Esophagus squamous epithelium (tissue), 5 donors: ENCODE measurements around the gene UCHL3. TPM values are rescaled to one million over a fixed set of nuclear protein-coding genes. Genes with fewer than 3 reads are reported as not detected.

Experiments
- DNase-seq: peaks from one replicate; lab custom pipeline; 2025; lab: John Stamatoyannopoulos, UW
- H3K27ac ChIP-seq, 4 donors: fragments of 200-600 bp; sonication (generic); one replicate each; pipeline ENCODE4 v1.5.1; 2016 to 2019; ENCODE audit warnings: mild to moderate bottlenecking in 1 of 4
- H3K27me3 ChIP-seq, 4 donors: fragments of 200-600 bp; sonication (generic); 1 replicate in 3 of 4; 2 replicates in 1 of 4; pipeline versions ENCODE4 v1.5.1 to v1.6.0; 2017 to 2021; ENCODE audit warnings: antibody characterized with exemption in 1 of 4
- H3K36me3 ChIP-seq, 3 donors: fragments of 200-600 bp; sonication (generic); one replicate each; pipeline ENCODE4 v1.5.1; 2016 to 2019
- H3K4me1 ChIP-seq, 3 donors: fragments of 200-600 bp; sonication (generic); one replicate each; pipeline ENCODE4 v1.5.1; 2017 to 2019
- H3K4me3 ChIP-seq, 4 donors: fragments of 200-600 bp; sonication (generic); 1 replicate in 3 of 4; 2 replicates in 1 of 4; pipeline ENCODE4 v1.5.1; 2016 to 2019; ENCODE audit warnings: mild to moderate bottlenecking in 2 of 4, moderate library complexity in 1 of 4
- H3K9me3 ChIP-seq, 3 donors: fragments of 200-600 bp; sonication (generic); one replicate each; pipeline ENCODE4 v1.5.1; 2016 to 2019
- CTCF ChIP-seq, 6 experiments: fragments of 450-650 bp in 4 of 6; fragments of 200-600 bp in 2 of 6; sonication (generic) in 2 of 6; IDR thresholded peaks; one replicate each; pipeline ENCODE4 v1.5.1; 2016 to 2019; ENCODE audit warnings: antibody characterized with exemption in 6 of 6, mild to moderate bottlenecking in 4 of 6, moderate library complexity in 4 of 6
- POLR2A ChIP-seq, 4 donors: fragments of 450-650 bp; IDR thresholded peaks; one replicate each; pipeline ENCODE4 v1.6.1; 2017; ENCODE audit warnings: antibody characterized with exemption in 4 of 4, mild to moderate bottlenecking in 4 of 4, moderate library complexity in 3 of 4
- WGBS, 2 donors: methylation state at CpG; one replicate each; pipeline ENCODE4 v1.1.5; 2018; 5-methylcytosine and 5-hydroxymethylcytosine counted together
- intact Hi-C: fragments of 100-400 bp; cut with DNase I; formaldehyde crosslinking; loops from one replicate; pipeline ENCODE4 v1.15.0; 2022
- total RNA-seq, 4 donors: library from RNA; depleted of rRNA; stranded (reverse); fragments of >200 nt; gene quantifications; one replicate each; pipeline ENCODE4 v1.1.0, GENCODE V29; 2016
- donor health status: DM: yes; HTN: yes; CAD: no.

Gene UCHL3
- total RNA-seq, 4 donors from 2014 or later = 39.9 to 78.2 (median 54.2) TPM

- no peak for DNase-seq
- Histone ChIP-seq H3K36me3 (no peaks in the 10 kb centered on the region), H3K27ac (no peak overlapping the region), H3K4me1 (peaks cover 14 to 48% (median 16%) of the 10 kb centered on the region in 3 donors), H3K9me3 (no peaks in the 10 kb centered on the region), H3K4me3 (no peak overlapping the region), H3K27me3 (peaks cover 0 to 27% (median 0%) of the 10 kb centered on the region in 4 donors)
- intact Hi-C loops = no loop called here
- WGBS, 2 donors = 88 to 94% methylated on average over 2 of the region's 2 CpGs
- TF ChIP-seq CTCF (IDR thresholded peaks at IDR 0.05) (no peak), POLR2A (IDR thresholded peaks at IDR 0.05) (no peak)
These were observed 89.9 kb downstream of the UCHL3 start for GRCh38 chr13:75639454-75639853.

GRCh38 chr13:75641026-75641425, 91.4 kb downstream of the UCHL3 start:
- H3K9me3 ChIP-seq = no peaks in the 10 kb centered on the region
- H3K27me3 ChIP-seq = peaks cover 0 to 27% (median 0%) of the 10 kb centered on the region in 4 donors
- no peaks in the 10 kb centered on the region for H3K36me3 ChIP-seq
- no peak for DNase-seq
- H3K27ac ChIP-seq = no peak overlapping the region
- intact Hi-C loops = no loop called here
- no peak overlapping the region for H3K4me3 ChIP-seq
- peaks cover 9 to 40% (median 10%) of the 10 kb centered on the region in 3 donors for H3K4me1 ChIP-seq
- TF ChIP-seq CTCF (IDR thresholded peaks at IDR 0.05) (no peak), POLR2A (IDR thresholded peaks at IDR 0.05) (no peak)
- WGBS, 2 donors = 87 to 91% methylated on average over 6 of the region's 6 CpGs

GRCh38 chr13:75643182-75643581, 93.6 kb downstream of the UCHL3 start:
- no peaks in the 10 kb centered on the region for H3K9me3 ChIP-seq
- no peaks in the 10 kb centered on the region for H3K36me3 ChIP-seq
- intact Hi-C loops = no loop called here
- peaks cover 0 to 25% (median 0%) of the 10 kb centered on the region in 3 donors for H3K4me1 ChIP-seq
- no peak for DNase-seq
- TF ChIP-seq POLR2A (IDR thresholded peaks at IDR 0.05) (no peak), CTCF (IDR thresholded peaks at IDR 0.05) (no peak)
- H3K27ac ChIP-seq = no peak overlapping the region
- H3K27me3 ChIP-seq = peaks cover 0 to 9% (median 0%) of the 10 kb centered on the region in 4 donors
- H3K4me3 ChIP-seq = no peak overlapping the region
- 43 to 73% methylated on average over 1 of the region's 1 CpG for WGBS, 2 donors

DNA sequence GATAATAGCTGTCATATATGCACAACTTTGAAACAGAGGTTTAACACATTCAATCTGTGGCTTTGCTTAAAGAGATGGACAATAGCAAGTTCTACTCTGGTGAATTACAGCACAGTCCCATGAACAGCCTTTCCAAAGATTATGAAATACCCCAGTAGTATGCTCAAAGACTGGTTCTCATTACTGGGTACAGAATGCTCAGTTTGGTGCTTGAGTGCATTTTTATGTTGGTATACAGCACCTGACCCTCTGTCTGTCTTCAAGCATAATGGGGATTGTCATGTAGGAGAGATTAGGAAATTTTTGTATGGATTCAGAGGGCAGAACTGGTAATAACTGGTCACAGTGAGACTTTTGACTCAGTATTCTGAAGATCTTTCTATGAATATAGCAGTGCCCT, 94.1 kb downstream of the UCHL3 start:
- intact Hi-C loops = no loop called here
- H3K27ac ChIP-seq = no peak overlapping the region
- H3K4me3 ChIP-seq = no peak overlapping the region

DNA sequence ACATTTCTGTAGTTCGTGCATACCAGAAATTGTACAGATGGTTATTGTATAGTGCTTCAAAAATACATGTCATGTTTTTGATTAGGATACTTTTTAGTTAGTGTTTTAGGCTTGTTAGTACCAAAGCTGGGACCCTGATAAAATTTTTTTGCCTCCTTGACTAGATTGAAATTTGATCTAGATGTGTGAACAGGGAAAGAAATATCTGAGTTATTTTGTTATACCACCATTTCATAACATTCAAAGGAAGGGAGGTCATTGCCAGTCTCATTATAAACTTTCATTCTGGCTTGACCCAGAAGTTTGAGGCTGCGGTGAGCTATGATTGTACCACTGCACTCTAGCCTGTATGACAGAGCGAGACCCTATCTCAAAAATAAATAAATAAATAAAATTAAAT, 95.5 kb downstream of the UCHL3 start:
- no peak overlapping the region for H3K4me3 ChIP-seq
- H3K36me3 ChIP-seq = no peaks in the 10 kb centered on the region
- H3K4me1 ChIP-seq = peaks cover 0 to 25% (median 0%) of the 10 kb centered on the region in 3 donors
- no peak for DNase-seq
- intact Hi-C loops = no loop called here
- no peaks in the 10 kb centered on the region for H3K9me3 ChIP-seq
- no peaks in the 10 kb centered on the region for H3K27me3 ChIP-seq
- TF ChIP-seq CTCF (IDR thresholded peaks at IDR 0.05) = no peak
- no peak for TF ChIP-seq POLR2A (IDR thresholded peaks at IDR 0.05)
- no peak overlapping the region for H3K27ac ChIP-seq
- 92 to 93% methylated on average over 3 of the region's 3 CpGs for WGBS, 2 donors

More for the DNA sequence above, 94.1 kb downstream of the UCHL3 start:
- Histone ChIP-seq H3K27me3 (peaks cover 0 to 4% (median 0%) of the 10 kb centered on the region in 4 donors), H3K9me3 (no peaks in the 10 kb centered on the region), H3K4me1 (peaks cover 0 to 25% (median 0%) of the 10 kb centered on the region in 3 donors), H3K36me3 (no peaks in the 10 kb centered on the region)
- no peak for DNase-seq
- TF ChIP-seq POLR2A (IDR thresholded peaks at IDR 0.05) (no peak), CTCF (IDR thresholded peaks at IDR 0.05) (no peak)
